IMR-90 (cell line): ENCODE data around the gene DBN1. TPM values are rescaled to one million over a fixed set of nuclear protein-coding genes. Genes with fewer than 3 reads are reported as not detected.

Experiments used
- ATAC-seq: fragments of 200-7000 bp; cut with Tn5 transposase; 2 replicates; pipeline ENCODE4 v1.9.1; 2020; ENCODE audit warnings: low read depth, mild to moderate bottlenecking, moderate library complexity
- BruUV-seq: library from RNA; stranded (reverse); fragments of 400-500 nt; replicated peaks from 2 replicates; lab custom pipeline; 2021; lab: Mats Ljungman, UMichigan
- CTCF ChIA-PET: fragments of 300-600 bp; formaldehyde crosslinking; extraction: SDS; loops from one replicate; lab custom pipeline; 2021; ENCODE audit warnings: antibody characterized with exemption; lab: Yijun Ruan, JAX
- POLR2A ChIA-PET: fragments of 300-600 bp; sonication (Branson Sonifier 250); formaldehyde crosslinking; loops from one replicate; lab custom pipeline; 2022; ENCODE audit warnings: antibody characterized with exemption; ENCODE audit not compliant: unreplicated experiment; lab: Charles Lee
- DNase-seq: peaks from one replicate; pipeline ENCODE4 v3.0.0; 2013
- H2AFZ ChIP-seq: replicated peaks from 2 replicates; pipeline ENCODE3; 2013; ENCODE audit warnings: low read length, mild to moderate bottlenecking; ENCODE audit not compliant: poor library complexity
- H2AK5ac ChIP-seq: 2 replicates; pipeline ENCODE4 v1.6.1; 2013; ENCODE audit warnings: low read depth, low read length, inconsistent platforms
- H2AK9ac ChIP-seq: replicated peaks from 2 replicates; pipeline ENCODE3; 2013; ENCODE audit warnings: mild to moderate bottlenecking, low read depth, low read length, moderate library complexity; ENCODE audit not compliant: poor library complexity
- H2BK120ac ChIP-seq: 2 replicates; pipeline ENCODE4 v1.6.1; 2013; ENCODE audit warnings: low read depth, low read length, inconsistent platforms
- H2BK15ac ChIP-seq: 3 replicates; pipeline ENCODE4 v1.6.1; 2013; ENCODE audit warnings: low read depth, low read length, inconsistent platforms
- H2BK20ac ChIP-seq: 2 replicates; pipeline ENCODE4 v1.6.1; 2013; ENCODE audit warnings: low read depth, mild to moderate bottlenecking, inconsistent platforms, low read length, moderate library complexity
- H2BK5ac ChIP-seq: 2 replicates; pipeline ENCODE4 v1.6.1; 2013; ENCODE audit warnings: mild to moderate bottlenecking, low read depth, low read length, inconsistent platforms; ENCODE audit not compliant: poor library complexity, severe bottlenecking
- H3K14ac ChIP-seq: replicated peaks from 2 replicates; pipeline ENCODE4 v1.6.1; 2013; ENCODE audit warnings: low read depth, low read length, inconsistent platforms
- H3K18ac ChIP-seq: 2 replicates; pipeline ENCODE4 v1.6.1; 2013; ENCODE audit warnings: low read depth, low read length, control low read depth
- H3K23ac ChIP-seq: 2 replicates; pipeline ENCODE4 v1.6.1; 2013; ENCODE audit warnings: low read depth, low read length, inconsistent platforms
- H3K27ac ChIP-seq: 2 replicates; pipeline ENCODE4 v1.5.1; 2013; ENCODE audit warnings: mild to moderate bottlenecking, control low read depth, low read length; ENCODE audit not compliant: insufficient read depth
- H3K27me3 ChIP-seq: 2 replicates; pipeline ENCODE4 v1.6.1; 2013; ENCODE audit warnings: low read length; ENCODE audit not compliant: control insufficient read depth, insufficient read depth
- H3K36me3 ChIP-seq: 2 replicates; pipeline ENCODE4 v1.6.1; 2013; ENCODE audit warnings: low read length, mixed read lengths; ENCODE audit not compliant: control insufficient read depth, insufficient read depth
- H3K4ac ChIP-seq: 2 replicates; pipeline ENCODE4 v1.6.1; 2013; ENCODE audit warnings: low read depth, low read length, inconsistent platforms
- H3K4me1 ChIP-seq: 2 replicates; pipeline ENCODE4 v1.6.1; 2013; ENCODE audit warnings: low read length, mixed read lengths; ENCODE audit not compliant: control insufficient read depth, insufficient read depth
- H3K4me2 ChIP-seq: 2 replicates; pipeline ENCODE4 v1.6.1; 2013; ENCODE audit warnings: low read depth, mild to moderate bottlenecking, control low read depth, low read length, moderate library complexity
- H3K4me3 ChIP-seq: 2 replicates; pipeline ENCODE4 v1.5.1; 2013; ENCODE audit warnings: low read depth, mild to moderate bottlenecking, control low read depth, low read length, moderate library complexity; ENCODE audit not compliant: insufficient read depth
- H3K56ac ChIP-seq: 2 replicates; pipeline ENCODE4 v1.6.1; 2013; ENCODE audit warnings: low read length, inconsistent platforms; ENCODE audit not compliant: insufficient read depth; ENCODE audit errors: extremely low read depth
- H3K79me1 ChIP-seq, 2 experiments: 2 replicates each; pipeline ENCODE4 v1.6.1; 2013; ENCODE audit warnings: low read length in 2 of 2, inconsistent platforms in 1 of 2, low read depth in 1 of 2
- H3K9ac ChIP-seq: 2 replicates; pipeline ENCODE4 v1.6.1; 2013; ENCODE audit warnings: low read depth, low read length, control low read depth
- H3K9me1 ChIP-seq: 2 replicates; pipeline ENCODE4 v1.6.1; 2013; ENCODE audit warnings: low read length, inconsistent platforms; ENCODE audit not compliant: insufficient read depth
- H3K9me3 ChIP-seq: 2 replicates; pipeline ENCODE4 v1.6.1; 2013; ENCODE audit warnings: low read length; ENCODE audit not compliant: control insufficient read depth, insufficient read depth
- H4K20me1 ChIP-seq: 2 replicates; pipeline ENCODE4 v1.6.1; 2013; ENCODE audit warnings: low read length, inconsistent platforms; ENCODE audit not compliant: insufficient read depth
- H4K5ac ChIP-seq: 2 replicates; pipeline ENCODE4 v1.6.1; 2013; ENCODE audit warnings: mild to moderate bottlenecking, low read depth, low read length, control low read depth
- H4K8ac ChIP-seq, 2 experiments: 2 replicates each; pipeline ENCODE4 v1.6.1; 2013; ENCODE audit warnings: low read depth in 2 of 2, low read length in 2 of 2, control low read depth in 1 of 2, inconsistent platforms in 1 of 2
- H4K91ac ChIP-seq: 2 replicates; pipeline ENCODE4 v1.6.1; 2013; ENCODE audit warnings: low read depth, low read length, inconsistent platforms; ENCODE audit not compliant: insufficient read depth
- BHLHE40 ChIP-seq: fragments of 150-350 bp; IDR thresholded peaks from 2 replicates; pipeline ENCODE4 v1.6.1; 2016; ENCODE audit warnings: mild to moderate bottlenecking, low read depth, low read length
- CHD1 ChIP-seq: IDR thresholded peaks from 2 replicates; pipeline ENCODE4 v1.6.1; 2012; ENCODE audit warnings: low read depth, low read length, improper control_type of control experiment
- RAD21 ChIP-seq: IDR thresholded peaks from 2 replicates; pipeline ENCODE4 v1.6.1; 2012; ENCODE audit warnings: low read length, improper control_type of control experiment
- RCOR1 ChIP-seq: IDR thresholded peaks from 2 replicates; pipeline ENCODE4 v1.6.1; 2012; ENCODE audit warnings: mild to moderate bottlenecking, low read length, improper control_type of control experiment; ENCODE audit not compliant: insufficient replicate concordance
- WGBS, 2 experiments: methylation state at CpG; one replicate each; pipeline versions ENCODE4 v1.1.5 to v1.1.7; 2013; ENCODE audit warnings: missing lambda C conversion rate in 2 of 2; ENCODE audit not compliant: insufficient read length in 1 of 2; ENCODE audit errors: extremely low coverage in 2 of 2; 5-methylcytosine and 5-hydroxymethylcytosine counted together
- dilution Hi-C: fragments of 300-500 bp; cut with HindIII; formaldehyde crosslinking; loops from one replicate; pipeline ENCODE4 v1.14.3; 2018; ENCODE audit warnings: low sequenced_read_pairs; ENCODE audit not compliant: unreplicated experiment
- in situ Hi-C: fragments of 300-500 bp; cut with MboI; formaldehyde crosslinking; loops from 3 replicates; pipeline ENCODE4 v1.14.3; 2019; ENCODE audit warnings: low sequenced_read_pairs, inconsistent platforms, mixed read lengths
- intact Hi-C: fragments of 100-400 bp; cut with micrococcal nuclease; formaldehyde crosslinking; loops from 2 replicates; pipeline ENCODE4 v1.10.0; 2022
- polyA plus RNA-seq, 3 experiments: library from polyadenylated mRNA; depleted of rRNA; stranded (reverse); fragments of >200 nt; gene quantifications; 2 replicates each; pipeline ENCODE4 v1.2.3, GENCODE V29; 2012; ENCODE audit warnings: low replicate concordance in 1 of 3
- total RNA-seq: library from RNA; depleted of rRNA; stranded (reverse); fragments of >200 nt; gene quantifications from 2 replicates; pipeline ENCODE4 v1.2.3, GENCODE V29; 2012
- TF ChIP-seq, protein P1 (sequence below): conservative IDR thresholded peaks from 2 replicates; pipeline ENCODE4 v1.5.1; 2012; ENCODE audit warnings: mild to moderate bottlenecking, low read depth, low read length, improper control_type of control experiment

Gene DBN1
- total and polyA plus RNA-seq, 2 of the 4 experiments (the other 2 are of a cell fraction): 122 to 187 TPM

DNA sequence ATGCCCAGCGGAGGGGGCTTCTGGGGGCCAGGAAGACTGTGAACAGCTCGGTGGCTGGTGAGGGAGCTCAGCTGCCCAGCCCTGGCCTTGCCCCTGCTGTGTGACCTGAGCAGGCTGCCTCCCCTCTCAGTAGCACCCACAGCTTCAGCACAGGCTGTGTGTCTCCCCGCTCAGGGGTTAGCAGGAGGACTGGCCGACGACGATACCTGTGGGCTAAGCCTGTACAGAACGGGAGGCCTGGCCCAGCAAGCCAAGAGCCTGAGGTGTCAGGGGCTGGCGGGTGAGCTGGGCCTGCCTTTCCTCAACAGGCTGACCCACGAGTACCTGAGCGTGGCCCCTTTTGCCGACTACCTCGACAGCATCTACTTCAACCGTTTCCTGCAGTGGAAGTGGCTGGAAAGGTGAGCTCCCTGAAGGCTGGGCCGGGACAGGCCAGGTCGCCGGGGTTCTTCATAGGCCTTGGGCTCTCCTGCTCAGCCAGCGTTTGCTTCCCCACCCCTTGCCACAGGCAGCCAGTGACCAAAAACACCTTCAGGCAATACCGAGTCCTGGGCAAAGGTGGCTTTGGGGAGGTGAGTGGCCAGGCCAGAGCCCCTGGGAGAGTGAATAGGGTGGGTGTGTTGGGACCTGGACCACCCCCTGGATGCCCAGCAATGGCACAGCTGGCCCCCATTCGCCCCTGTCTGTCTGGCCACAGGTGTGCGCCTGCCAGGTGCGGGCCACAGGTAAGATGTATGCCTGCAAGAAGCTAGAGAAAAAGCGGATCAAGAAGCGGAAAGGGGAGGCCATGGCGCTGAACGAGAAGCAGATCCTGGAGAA is 40.4 kb downstream of the DBN1 start:
- Histone ChIP-seq H3K4me3 (no peak overlapping the region), H2AK9ac (no peak overlapping the region), H4K91ac (no peak overlapping the region), H3K23ac (no peak overlapping the region), H2BK15ac (no peak overlapping the region), H2BK5ac (no peak overlapping the region), H3K4ac (no peak overlapping the region), H2AFZ (no peak overlapping the region), H3K18ac (no peak overlapping the region), H4K20me1 (peaks cover 22% of the 10 kb centered on the region; the same call in 1 of the 2 replicates), H2BK120ac (no peak overlapping the region), H3K14ac (no peak overlapping the region), H2BK20ac (no peak overlapping the region), H4K5ac (no peak overlapping the region), H3K9ac (no peak overlapping the region), H2AK5ac (no peak overlapping the region), H3K4me1 (peaks cover under 1% of the 10 kb centered on the region; the same call in 1 of the 2 replicates), H3K9me3 (no peaks in the 10 kb centered on the region), H3K79me1 (peaks cover 5 to 31% of the 10 kb centered on the region in 2 experiments; a peak in 3 of 4 replicates), H3K9me1 (peaks cover 8% of the 10 kb centered on the region), H4K8ac (no peak overlapping the region), H3K56ac (no peak overlapping the region), H3K36me3 (peaks cover 48% of the 10 kb centered on the region), H3K27ac (no peak overlapping the region), H3K4me2 (no peak overlapping the region), H3K27me3 (no peaks in the 10 kb centered on the region)
- no TSS peak for BruUV-seq
- DNase-seq (no peak), ATAC-seq (no peak)
- ChIA-PET POLR2A (no interaction called here), CTCF (no interaction called here)
- TF ChIP-seq RCOR1: no peak
- TF ChIP-seq, protein P1, sequence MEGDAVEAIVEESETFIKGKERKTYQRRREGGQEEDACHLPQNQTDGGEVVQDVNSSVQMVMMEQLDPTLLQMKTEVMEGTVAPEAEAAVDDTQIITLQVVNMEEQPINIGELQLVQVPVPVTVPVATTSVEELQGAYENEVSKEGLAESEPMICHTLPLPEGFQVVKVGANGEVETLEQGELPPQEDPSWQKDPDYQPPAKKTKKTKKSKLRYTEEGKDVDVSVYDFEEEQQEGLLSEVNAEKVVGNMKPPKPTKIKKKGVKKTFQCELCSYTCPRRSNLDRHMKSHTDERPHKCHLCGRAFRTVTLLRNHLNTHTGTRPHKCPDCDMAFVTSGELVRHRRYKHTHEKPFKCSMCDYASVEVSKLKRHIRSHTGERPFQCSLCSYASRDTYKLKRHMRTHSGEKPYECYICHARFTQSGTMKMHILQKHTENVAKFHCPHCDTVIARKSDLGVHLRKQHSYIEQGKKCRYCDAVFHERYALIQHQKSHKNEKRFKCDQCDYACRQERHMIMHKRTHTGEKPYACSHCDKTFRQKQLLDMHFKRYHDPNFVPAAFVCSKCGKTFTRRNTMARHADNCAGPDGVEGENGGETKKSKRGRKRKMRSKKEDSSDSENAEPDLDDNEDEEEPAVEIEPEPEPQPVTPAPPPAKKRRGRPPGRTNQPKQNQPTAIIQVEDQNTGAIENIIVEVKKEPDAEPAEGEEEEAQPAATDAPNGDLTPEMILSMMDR: no peak
- TF ChIP-seq BHLHE40: no peak
- no peak for TF ChIP-seq CHD1
- no peak for TF ChIP-seq RAD21
- intact Hi-C loops: no loop called here
- in situ Hi-C loops: no loop called here
- dilution Hi-C loops: no loop called here
- 94% methylated on average over 9 of the region's 25 CpGs; no CpG with 5 or more reads in 1 of the 2 experiments for WGBS, 2 experiments
